ENCODE data around the gene RTN4IP1.

Gene RTN4IP1

GRCh38 chr6:106629103-106629858, at the start of gene RTN4IP1, which contains the start of gene QRSL1:
TSS of gene RTN4IP1 (minus strand) at chr6:106629498. CDS start at chr6:106629021, 477 bp downstream.
TSS of gene QRSL1 (plus strand) at chr6:106629578. CDS start at chr6:106629682, 104 bp downstream.
- peak; percentile 58 to 70 for DNase-seq (ENCODE audit: low read depth in 1 of 2, low spot score in 1 of 2)

GRCh38 chr6:106677282-106677681, 48.0 kb upstream of the RTN4IP1 start:
- no peak for DNase-seq (ENCODE audit: low read depth in 1 of 2, low spot score in 1 of 2)

GRCh38 chr6:106674541-106675229, 45.4 kb upstream of the RTN4IP1 start:
- DNase-seq (ENCODE audit: low read depth in 1 of 2, low spot score in 1 of 2), result no peak

GRCh38 chr6:106671651-106672050, 42.4 kb upstream of the RTN4IP1 start:
- DNase-seq (ENCODE audit: low read depth in 1 of 2, low spot score in 1 of 2), result no peak

GRCh38 chr6:106670236-106670635, 40.9 kb upstream of the RTN4IP1 start:
- DNase-seq (ENCODE audit: low read depth in 1 of 2, low spot score in 1 of 2), result no peak

- DNase-seq (ENCODE audit: low read depth in 1 of 2, low spot score in 1 of 2), result no peak
These were observed 37.7 kb upstream of the RTN4IP1 start for GRCh38 chr6:106667022-106667402.

- DNase-seq (ENCODE audit: low read depth in 1 of 2, low spot score in 1 of 2), result no peak
These were observed 37.2 kb upstream of the RTN4IP1 start for GRCh38 chr6:106666282-106667021.

- DNase-seq (ENCODE audit: low read depth in 1 of 2, low spot score in 1 of 2), result no peak
These were observed 33.2 kb upstream of the RTN4IP1 start for GRCh38 chr6:106662458-106662857.

- no peak for DNase-seq (ENCODE audit: low read depth in 1 of 2, low spot score in 1 of 2)
These were observed 30.6 kb upstream of the RTN4IP1 start for GRCh38 chr6:106659859-106660258.

GRCh38 chr6:106658469-106658868, 29.2 kb upstream of the RTN4IP1 start:
- no peak for DNase-seq (ENCODE audit: low read depth in 1 of 2, low spot score in 1 of 2)

- no peak for DNase-seq (ENCODE audit: low read depth in 1 of 2, low spot score in 1 of 2)
These were observed 19.5 kb upstream of the RTN4IP1 start for GRCh38 chr6:106648651-106649308.

GRCh38 chr6:106643061-106643460, 13.8 kb upstream of the RTN4IP1 start:
- DNase-seq (ENCODE audit: low read depth in 1 of 2, low spot score in 1 of 2), result no peak

- no peak for DNase-seq (ENCODE audit: low read depth in 1 of 2, low spot score in 1 of 2)
These were observed 13.2 kb upstream of the RTN4IP1 start for GRCh38 chr6:106642476-106642875.

- no peak for DNase-seq (ENCODE audit: low read depth in 1 of 2, low spot score in 1 of 2)
These were observed 10.5 kb upstream of the RTN4IP1 start for GRCh38 chr6:106639812-106640211.

GRCh38 chr6:106637717-106638341, 8.5 kb upstream of the RTN4IP1 start:
- no peak for DNase-seq (ENCODE audit: low read depth in 1 of 2, low spot score in 1 of 2)

GRCh38 chr6:106637051-106637716, 7.9 kb upstream of the RTN4IP1 start:
- DNase-seq (ENCODE audit: low read depth in 1 of 2, low spot score in 1 of 2), result no peak

GRCh38 chr6:106634565-106634964, 5.3 kb upstream of the RTN4IP1 start:
- DNase-seq (ENCODE audit: low read depth in 1 of 2, low spot score in 1 of 2), result no peak

- DNase-seq (ENCODE audit: low read depth in 1 of 2, low spot score in 1 of 2), result no peak
These were observed 2.0 kb upstream of the RTN4IP1 start for GRCh38 chr6:106631346-106631745.

GRCh38 chr6:106630366-106630765, 1.1 kb upstream of the RTN4IP1 start:
- DNase-seq (ENCODE audit: low read depth in 1 of 2, low spot score in 1 of 2), result no peak

- no peak for DNase-seq (ENCODE audit: low read depth in 1 of 2, low spot score in 1 of 2)
These were observed 513 bp upstream of the RTN4IP1 start for GRCh38 chr6:106629859-106630163.

Data from activated T-helper 1 cell treated with anti-CD3 and anti-CD28 coated beads, Interleukin-2, amount 50 U/mL, for 16 hours (primary cell).